GM19372 (cell line): ENCODE measurements around the gene SKOR1.

ENCODE experiments used
- ATAC-seq: cut with Tn5 transposase; IDR thresholded peaks from one replicate; pipeline ENCODE4 v1.9.1; 2021; ENCODE audit warnings: mild to moderate bottlenecking, low read depth, moderate library complexity; ENCODE audit not compliant: unreplicated experiment

The SKOR1 gene

GRCh38 chr15:67843571-67844387 lies 18.5 kb downstream of the SKOR1 start:
- no peak for ATAC-seq

GRCh38 chr15:67845974-67846373 lies 20.7 kb downstream of the SKOR1 start:
- ATAC-seq: no peak

- ATAC-seq: no peak
Measured at GRCh38 chr15:67849538-67849937, 24.2 kb downstream of the SKOR1 start.

- no peak for ATAC-seq
Measured at GRCh38 chr15:67850336-67850735, 25.0 kb downstream of the SKOR1 start.

GRCh38 chr15:67850994-67851571 lies 25.8 kb downstream of the SKOR1 start:
- no peak for ATAC-seq

- ATAC-seq: no peak
Measured at GRCh38 chr15:67852418-67852817, 27.1 kb downstream of the SKOR1 start.

GRCh38 chr15:67853454-67853853 lies 28.1 kb downstream of the SKOR1 start:
- ATAC-seq: no peak

GRCh38 chr15:67854358-67854757 lies 29.0 kb downstream of the SKOR1 start:
- ATAC-seq: no peak

GRCh38 chr15:67855842-67856241 lies 30.5 kb downstream of the SKOR1 start:
- no peak for ATAC-seq

GRCh38 chr15:67857220-67857619 lies 31.9 kb downstream of the SKOR1 start:
- no peak for ATAC-seq

GRCh38 chr15:67859331-67859946 lies 34.1 kb downstream of the SKOR1 start:
- no peak for ATAC-seq

GRCh38 chr15:67861983-67862382 lies 36.7 kb downstream of the SKOR1 start:
- ATAC-seq: no peak

GRCh38 chr15:67862750-67863441 lies 37.6 kb downstream of the SKOR1 start:
- peak; percentile 29 for ATAC-seq

GRCh38 chr15:67863442-67863987 lies 38.2 kb downstream of the SKOR1 start:
- ATAC-seq: peak; percentile 76

- ATAC-seq: no peak
Measured at GRCh38 chr15:67865331-67865730, 40.0 kb downstream of the SKOR1 start.

- no peak for ATAC-seq
Measured at GRCh38 chr15:67865766-67866165, 40.5 kb downstream of the SKOR1 start.

- no peak for ATAC-seq
Measured at GRCh38 chr15:67869701-67870100, 44.4 kb downstream of the SKOR1 start.

GRCh38 chr15:67870868-67871408 lies 45.6 kb downstream of the SKOR1 start:
- ATAC-seq: no peak

GRCh38 chr15:67873777-67874176 lies 48.5 kb downstream of the SKOR1 start:
- no peak for ATAC-seq

- ATAC-seq: no peak
Measured at GRCh38 chr15:67878712-67879206, 53.5 kb downstream of the SKOR1 start.
